SU-DHL-6 (cell line): Measurements from ENCODE around the gene SETD2.

ENCODE experiments used
- EZH2phosphoT487 ChIP-seq: fragments of 200-600 bp; sonication (generic), shearing (Covaris generic); conservative IDR thresholded peaks from 2 replicates; pipeline ENCODE4 v1.6.1; 2018; ENCODE audit warnings: mild to moderate bottlenecking, antibody characterized with exemption, low read length, moderate library complexity, mixed read lengths
- TF ChIP-seq, protein P1 (sequence below): fragments of 200-600 bp; sonication (generic); IDR thresholded peaks from one replicate; pipeline ENCODE4 v1.5.1; 2017; ENCODE audit warnings: antibody characterized with exemption, mild to moderate bottlenecking, low read length, moderate library complexity; ENCODE audit not compliant: insufficient read depth, poor library complexity, severe bottlenecking

- TF ChIP-seq, protein P1, sequence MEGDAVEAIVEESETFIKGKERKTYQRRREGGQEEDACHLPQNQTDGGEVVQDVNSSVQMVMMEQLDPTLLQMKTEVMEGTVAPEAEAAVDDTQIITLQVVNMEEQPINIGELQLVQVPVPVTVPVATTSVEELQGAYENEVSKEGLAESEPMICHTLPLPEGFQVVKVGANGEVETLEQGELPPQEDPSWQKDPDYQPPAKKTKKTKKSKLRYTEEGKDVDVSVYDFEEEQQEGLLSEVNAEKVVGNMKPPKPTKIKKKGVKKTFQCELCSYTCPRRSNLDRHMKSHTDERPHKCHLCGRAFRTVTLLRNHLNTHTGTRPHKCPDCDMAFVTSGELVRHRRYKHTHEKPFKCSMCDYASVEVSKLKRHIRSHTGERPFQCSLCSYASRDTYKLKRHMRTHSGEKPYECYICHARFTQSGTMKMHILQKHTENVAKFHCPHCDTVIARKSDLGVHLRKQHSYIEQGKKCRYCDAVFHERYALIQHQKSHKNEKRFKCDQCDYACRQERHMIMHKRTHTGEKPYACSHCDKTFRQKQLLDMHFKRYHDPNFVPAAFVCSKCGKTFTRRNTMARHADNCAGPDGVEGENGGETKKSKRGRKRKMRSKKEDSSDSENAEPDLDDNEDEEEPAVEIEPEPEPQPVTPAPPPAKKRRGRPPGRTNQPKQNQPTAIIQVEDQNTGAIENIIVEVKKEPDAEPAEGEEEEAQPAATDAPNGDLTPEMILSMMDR = no peak
- TF ChIP-seq EZH2phosphoT487 = no peak
Observed at GRCh38 chr3:47001731-47002170, 162.2 kb downstream of the SETD2 start.
